DND-41 (cell line): ENCODE measurements around the gene GPR137B.

Source experiments
- EZH2 ChIP-seq: IDR thresholded peaks from 3 replicates; pipeline ENCODE4 v1.6.1; 2012; ENCODE audit warnings: borderline replicate concordance, low read depth, mild to moderate bottlenecking, moderate library complexity, low read length, inconsistent platforms; ENCODE audit not compliant: severe bottlenecking
- TF ChIP-seq, protein P1 (sequence below): IDR thresholded peaks from 2 replicates; pipeline ENCODE4 v1.5.1; 2012; ENCODE audit warnings: borderline replicate concordance, low read length, moderate library complexity, mild to moderate bottlenecking; ENCODE audit not compliant: poor library complexity, severe bottlenecking; ENCODE audit errors: extremely low read depth

DNA sequence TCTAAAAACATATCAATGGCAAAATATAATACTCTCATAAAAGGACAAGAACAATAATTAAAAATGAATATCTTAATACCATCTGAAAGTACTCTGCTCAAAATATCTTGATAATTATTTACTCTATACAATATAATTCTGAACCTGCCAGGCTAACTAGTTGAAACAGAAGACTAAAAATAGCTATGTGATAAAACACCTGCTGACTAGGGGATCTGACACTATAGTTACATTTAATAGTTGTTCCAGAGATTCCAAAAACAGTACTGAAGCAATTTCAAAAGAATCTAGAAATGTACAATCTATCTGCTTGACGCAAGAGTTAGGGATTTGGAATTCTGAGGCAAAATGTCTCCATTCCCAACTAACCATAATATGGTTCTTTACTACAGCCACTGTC is 109.2 kb downstream of the GPR137B start:
- TF ChIP-seq, protein P1, sequence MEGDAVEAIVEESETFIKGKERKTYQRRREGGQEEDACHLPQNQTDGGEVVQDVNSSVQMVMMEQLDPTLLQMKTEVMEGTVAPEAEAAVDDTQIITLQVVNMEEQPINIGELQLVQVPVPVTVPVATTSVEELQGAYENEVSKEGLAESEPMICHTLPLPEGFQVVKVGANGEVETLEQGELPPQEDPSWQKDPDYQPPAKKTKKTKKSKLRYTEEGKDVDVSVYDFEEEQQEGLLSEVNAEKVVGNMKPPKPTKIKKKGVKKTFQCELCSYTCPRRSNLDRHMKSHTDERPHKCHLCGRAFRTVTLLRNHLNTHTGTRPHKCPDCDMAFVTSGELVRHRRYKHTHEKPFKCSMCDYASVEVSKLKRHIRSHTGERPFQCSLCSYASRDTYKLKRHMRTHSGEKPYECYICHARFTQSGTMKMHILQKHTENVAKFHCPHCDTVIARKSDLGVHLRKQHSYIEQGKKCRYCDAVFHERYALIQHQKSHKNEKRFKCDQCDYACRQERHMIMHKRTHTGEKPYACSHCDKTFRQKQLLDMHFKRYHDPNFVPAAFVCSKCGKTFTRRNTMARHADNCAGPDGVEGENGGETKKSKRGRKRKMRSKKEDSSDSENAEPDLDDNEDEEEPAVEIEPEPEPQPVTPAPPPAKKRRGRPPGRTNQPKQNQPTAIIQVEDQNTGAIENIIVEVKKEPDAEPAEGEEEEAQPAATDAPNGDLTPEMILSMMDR = no peak
- no peak for TF ChIP-seq EZH2
